Diencephalon (tissue), 1 donor: ENCODE results near the gene PP2D1. TPM values are rescaled to one million over a fixed set of nuclear protein-coding genes. Genes with fewer than 3 reads are reported as not detected.

Experiments used
- small RNA-seq: library from RNA; depleted of rRNA; stranded (forward); fragments of <200 nt; gene quantifications from one replicate; pipeline ENCODE3, GENCODE V24; 2014
- total RNA-seq: library from RNA; depleted of rRNA; stranded (reverse); fragments of >200 nt; gene quantifications from one replicate; pipeline ENCODE4 v1.2.3, GENCODE V29; 2014

PP2D1 gene
- total RNA-seq: not detected

DNA sequence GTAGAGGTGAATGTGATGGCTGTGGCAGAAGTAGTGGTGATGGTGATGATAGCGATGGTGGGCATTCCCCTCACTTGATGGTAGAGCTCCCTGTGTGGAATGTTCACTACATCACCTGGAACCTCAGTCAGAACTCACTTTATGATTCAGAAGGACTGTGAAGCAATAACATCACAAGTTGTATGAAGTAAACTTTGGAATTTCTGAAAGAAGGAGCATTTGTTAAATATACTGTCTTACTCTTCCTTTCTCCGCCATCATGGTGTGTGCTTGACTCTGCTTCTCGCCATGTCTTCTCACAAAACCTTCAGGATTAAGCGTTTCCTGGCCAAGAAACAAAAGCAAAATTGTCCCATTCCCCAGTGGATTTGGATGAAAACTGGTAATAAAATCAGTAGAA is at the start of gene PP2D1:
PP2D1 (minus strand) TSS at position 101 of the 400 bp plus-strand sequence. CDS start 192 bp downstream, outside the sequence.

GRCh38 chr3:20039765-20040547 is 27.9 kb upstream of the PP2D1 start, which contains the start of gene KAT2B:
KAT2B (plus strand) TSS chr3:20040446; CDS start chr3:20040478, 32 bp downstream.

GRCh38 chr3:19946832-19947548 is 65.1 kb downstream of the PP2D1 start, which contains the start of gene RAB5A:
RAB5A (plus strand) TSS chr3:19947097; CDS start chr3:19950899, 3,802 bp downstream.

Small RNA genes lying within 50 kb of the gene (small RNA-seq; reads per million reads assigned to genes)
- gene RNU4-85P (not detected), gene RPL39P18 (not detected)

Other genes starting within 250 kb of the PP2D1 start
- 1.6 TPM for gene EFHB, start 78.0 kb downstream of the PP2D1 start, total RNA-seq
- gene RAB5A, start 65.2 kb downstream of the PP2D1 start, total RNA-seq: 147 TPM
- 34.4 TPM for gene KAT2B, start 28.2 kb upstream of the PP2D1 start, total RNA-seq
- gene SGO1, start 173.9 kb upstream of the PP2D1 start, total RNA-seq: 3.5 TPM